BJ (cell line): ENCODE data around the gene GPR15. TPM values are rescaled to one million over a fixed set of nuclear protein-coding genes. Genes with fewer than 3 reads are reported as not detected.

Experiments
- CTCF ChIA-PET: fragments of 350-600 bp; formaldehyde crosslinking; extraction: SDS; loops from one replicate; lab custom pipeline; 2021; ENCODE audit warnings: antibody characterized with exemption, inconsistent platforms; lab: Yijun Ruan, JAX
- POLR2A ChIA-PET: fragments of 300-600 bp; sonication (Branson Sonifier 250); formaldehyde crosslinking; extraction: SDS; loops from one replicate; lab custom pipeline; 2021; ENCODE audit warnings: antibody characterized with exemption; lab: Charles Lee
- DNase-seq: peaks from one replicate; pipeline ENCODE4 v3.0.0-alpha.2; 2011; ENCODE audit warnings: low read depth
- H3K27me3 ChIP-seq: 2 replicates; pipeline ENCODE4 v1.6.0; 2011; ENCODE audit warnings: low read length; ENCODE audit not compliant: control insufficient read depth, insufficient read depth
- H3K36me3 ChIP-seq: 2 replicates; pipeline ENCODE4 v1.5.1; 2011; ENCODE audit warnings: low read length; ENCODE audit not compliant: control insufficient read depth, insufficient read depth
- H3K4me3 ChIP-seq: 2 replicates; pipeline ENCODE4 v1.5.1; 2011; ENCODE audit warnings: low read depth, mild to moderate bottlenecking, control low read depth, low read length
- polyA plus RNA-seq: library from polyadenylated mRNA; depleted of rRNA; stranded (reverse); fragments of >200 nt; gene quantifications from 2 replicates; pipeline ENCODE4 v1.2.3, GENCODE V29; 2011
- TF ChIP-seq, protein P1 (sequence below): IDR thresholded peaks from 2 replicates; pipeline ENCODE4 v1.5.1; 2011; ENCODE audit warnings: low read depth, mild to moderate bottlenecking, control low read depth, inconsistent platforms, low read length, moderate library complexity; ENCODE audit not compliant: insufficient read depth

Gene GPR15
- polyA plus RNA-seq, 1 experiment, result not detected

DNA sequence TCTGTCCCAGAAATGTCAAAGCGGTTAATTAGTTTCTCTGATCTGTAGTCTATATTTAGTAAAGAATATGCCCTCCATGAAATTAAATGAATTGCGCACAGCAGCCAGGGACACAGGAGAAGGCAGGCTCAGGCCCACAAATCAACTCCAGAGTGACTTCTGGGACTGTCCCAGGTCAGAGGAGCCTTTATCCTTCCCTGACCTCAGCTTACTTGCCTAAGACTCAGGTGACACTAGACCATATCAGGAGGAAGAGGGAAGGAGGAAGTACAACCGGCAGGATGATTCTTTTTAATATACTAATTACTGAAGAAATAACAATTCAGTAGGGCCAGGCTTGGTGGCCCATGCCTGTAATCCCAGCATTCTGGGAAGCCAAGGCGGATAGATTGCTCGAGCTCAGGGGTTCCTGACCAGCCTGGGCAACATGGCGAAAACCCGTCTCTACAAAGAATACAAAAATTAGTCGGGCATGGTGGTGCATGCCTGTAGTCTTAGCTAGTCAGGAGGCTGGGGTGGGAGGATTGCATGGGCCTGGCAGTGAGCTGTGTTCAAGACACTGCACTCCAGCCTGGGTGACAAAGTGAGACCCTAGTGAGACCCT, 1.8 kb upstream of the GPR15 start:
- DNase-seq, result no peak
- TF ChIP-seq, protein P1, sequence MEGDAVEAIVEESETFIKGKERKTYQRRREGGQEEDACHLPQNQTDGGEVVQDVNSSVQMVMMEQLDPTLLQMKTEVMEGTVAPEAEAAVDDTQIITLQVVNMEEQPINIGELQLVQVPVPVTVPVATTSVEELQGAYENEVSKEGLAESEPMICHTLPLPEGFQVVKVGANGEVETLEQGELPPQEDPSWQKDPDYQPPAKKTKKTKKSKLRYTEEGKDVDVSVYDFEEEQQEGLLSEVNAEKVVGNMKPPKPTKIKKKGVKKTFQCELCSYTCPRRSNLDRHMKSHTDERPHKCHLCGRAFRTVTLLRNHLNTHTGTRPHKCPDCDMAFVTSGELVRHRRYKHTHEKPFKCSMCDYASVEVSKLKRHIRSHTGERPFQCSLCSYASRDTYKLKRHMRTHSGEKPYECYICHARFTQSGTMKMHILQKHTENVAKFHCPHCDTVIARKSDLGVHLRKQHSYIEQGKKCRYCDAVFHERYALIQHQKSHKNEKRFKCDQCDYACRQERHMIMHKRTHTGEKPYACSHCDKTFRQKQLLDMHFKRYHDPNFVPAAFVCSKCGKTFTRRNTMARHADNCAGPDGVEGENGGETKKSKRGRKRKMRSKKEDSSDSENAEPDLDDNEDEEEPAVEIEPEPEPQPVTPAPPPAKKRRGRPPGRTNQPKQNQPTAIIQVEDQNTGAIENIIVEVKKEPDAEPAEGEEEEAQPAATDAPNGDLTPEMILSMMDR, result no peak
- CTCF ChIA-PET, result interaction anchor here (1.0 kb wide), 1 partner anchor 11 kb away, joined by 3 read pairs; no protein-coding TSS in a partner anchor
- no peaks in the 10 kb centered on the region for H3K36me3 ChIP-seq
- POLR2A ChIA-PET, result no interaction called here
- H3K4me3 ChIP-seq, result no peak overlapping the region
- H3K27me3 ChIP-seq, result peaks cover 7% of the 10 kb centered on the region

DNA sequence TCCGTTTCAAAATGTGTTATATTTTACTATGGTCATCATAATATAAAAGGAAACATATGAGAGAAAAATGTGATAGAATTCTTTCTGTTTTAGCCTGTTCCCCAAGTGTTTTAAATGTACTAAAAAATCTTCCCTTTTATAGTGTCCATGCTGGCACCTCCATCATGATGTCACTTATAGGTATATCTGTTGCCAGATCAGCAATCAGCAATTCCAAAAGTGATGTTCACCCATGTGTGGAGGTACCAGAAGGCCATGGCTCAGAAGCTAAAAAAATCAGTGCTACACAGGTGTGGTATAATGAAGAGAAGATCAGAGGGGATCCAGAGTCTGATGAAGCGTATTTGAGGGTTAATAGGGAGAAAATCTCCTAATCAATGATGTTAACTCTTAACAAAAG, 1.1 kb upstream of the GPR15 start:
- POLR2A ChIA-PET, result no interaction called here
- Histone ChIP-seq H3K4me3 (no peak overlapping the region), H3K36me3 (no peaks in the 10 kb centered on the region), H3K27me3 (peaks cover 7% of the 10 kb centered on the region)
- no peak for DNase-seq
- TF ChIP-seq, protein P1, result no peak
- CTCF ChIA-PET, result interaction anchor here (1.0 kb wide), 1 partner anchor 11 kb away, joined by 3 read pairs; no protein-coding TSS in a partner anchor

DNA sequence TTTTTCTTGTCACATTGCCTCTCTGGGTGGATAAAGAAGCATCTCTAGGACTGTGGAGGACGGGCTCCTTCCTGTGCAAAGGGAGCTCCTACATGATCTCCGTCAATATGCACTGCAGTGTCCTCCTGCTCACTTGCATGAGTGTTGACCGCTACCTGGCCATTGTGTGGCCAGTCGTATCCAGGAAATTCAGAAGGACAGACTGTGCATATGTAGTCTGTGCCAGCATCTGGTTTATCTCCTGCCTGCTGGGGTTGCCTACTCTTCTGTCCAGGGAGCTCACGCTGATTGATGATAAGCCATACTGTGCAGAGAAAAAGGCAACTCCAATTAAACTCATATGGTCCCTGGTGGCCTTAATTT, 478 bp downstream of the GPR15 start:
- POLR2A ChIA-PET, result no interaction called here
- H3K27me3 ChIP-seq, result peaks cover 7% of the 10 kb centered on the region
- CTCF ChIA-PET, result no interaction called here
- TF ChIP-seq, protein P1, result no peak
- no peak overlapping the region for H3K4me3 ChIP-seq
- DNase-seq, result no peak
- H3K36me3 ChIP-seq, result no peaks in the 10 kb centered on the region

DNA sequence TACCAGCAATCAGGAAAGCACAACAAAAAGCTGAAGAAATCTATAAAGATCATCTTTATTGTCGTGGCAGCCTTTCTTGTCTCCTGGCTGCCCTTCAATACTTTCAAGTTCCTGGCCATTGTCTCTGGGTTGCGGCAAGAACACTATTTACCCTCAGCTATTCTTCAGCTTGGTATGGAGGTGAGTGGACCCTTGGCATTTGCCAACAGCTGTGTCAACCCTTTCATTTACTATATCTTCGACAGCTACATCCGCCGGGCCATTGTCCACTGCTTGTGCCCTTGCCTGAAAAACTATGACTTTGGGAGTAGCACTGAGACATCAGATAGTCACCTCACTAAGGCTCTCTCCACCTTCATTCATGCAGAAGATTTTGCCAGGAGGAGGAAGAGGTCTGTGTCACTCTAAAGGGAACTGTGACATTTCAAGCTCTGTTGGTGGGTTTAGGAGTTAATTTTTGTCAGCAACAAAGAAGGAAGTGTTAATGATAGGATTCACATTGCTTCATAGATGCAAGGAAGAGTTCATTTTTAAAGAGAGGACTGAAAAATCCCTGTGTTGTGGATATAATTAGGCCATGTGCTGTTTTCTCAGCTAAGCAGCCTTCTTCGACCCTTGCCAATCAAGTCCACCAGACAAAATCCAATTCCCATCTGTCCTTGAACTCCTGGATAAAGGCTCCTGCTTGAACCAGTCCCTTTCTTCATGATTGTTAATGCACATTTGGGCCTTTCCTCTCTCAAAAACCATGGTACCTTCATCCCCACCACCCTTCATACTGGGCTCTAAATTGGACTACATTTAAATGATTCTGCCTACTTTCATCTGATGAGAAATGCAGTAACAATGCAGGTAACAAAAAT, 1.2 kb downstream of the GPR15 start:
- Histone ChIP-seq H3K27me3 (peaks cover 7% of the 10 kb centered on the region), H3K36me3 (no peaks in the 10 kb centered on the region), H3K4me3 (no peak overlapping the region)
- CTCF ChIA-PET, result interaction anchor here (0.7 kb wide), 1 partner anchor 141 kb away, joined by 3 read pairs; no protein-coding TSS in a partner anchor
- TF ChIP-seq, protein P1, result no peak
- POLR2A ChIA-PET, result no interaction called here
- no peak for DNase-seq

DNA sequence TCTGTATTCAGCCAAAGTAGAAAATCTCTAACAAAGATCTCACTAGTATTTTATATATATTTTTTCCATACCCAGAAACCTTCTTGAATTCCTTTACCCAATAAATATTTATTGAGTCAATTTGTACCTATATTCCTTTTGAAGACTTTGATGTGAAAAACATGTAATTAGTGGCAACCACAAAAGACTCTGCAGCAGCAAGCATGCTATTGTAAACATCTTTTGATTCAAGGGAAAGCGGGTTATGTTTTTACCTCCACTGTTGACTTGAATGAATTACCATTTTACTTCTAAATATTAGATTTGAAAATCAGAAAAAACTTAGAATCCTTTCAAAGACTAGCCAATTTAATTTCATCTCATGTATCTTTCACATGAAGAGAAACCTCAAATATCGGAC, 2.4 kb downstream of the GPR15 start:
- CTCF ChIA-PET, result no interaction called here
- POLR2A ChIA-PET, result no interaction called here

More for the DNA sequence above, 2.4 kb downstream of the GPR15 start:
- no peak for DNase-seq
- Histone ChIP-seq H3K4me3 (no peak overlapping the region), H3K27me3 (peaks cover 7% of the 10 kb centered on the region), H3K36me3 (no peaks in the 10 kb centered on the region)
- TF ChIP-seq, protein P1, result no peak
